ENCODE data around the gene WNT9B. TPM values are rescaled to one million over a fixed set of nuclear protein-coding genes. Genes with fewer than 3 reads are reported as not detected.
"Not testable (repeated sequence)": the region's sequence is repeated elsewhere in the genome, so short reads cannot be mapped to it uniquely, and the experiment has no call there.

The WNT9B gene
- total RNA-seq, 4 donors from 2014 or later = 0.27 to 0.59 TPM; not detected in 2

- TF ChIP-seq POLR2A (IDR thresholded peaks at IDR 0.05) = no peak
- no peak for TF ChIP-seq CTCF (IDR thresholded peaks at IDR 0.05)
- Histone ChIP-seq H3K36me3 (no peaks in the 10 kb centered on the region), H3K4me1 (no peaks in the 10 kb centered on the region), H3K4me3 (no peak overlapping the region), H3K27me3 (peaks cover 0 to 7% of the 10 kb centered on the region in 2 donors), H3K9me3 (no peaks in the 10 kb centered on the region), H3K27ac (no peak overlapping the region)
- intact Hi-C loops (cut with DNase I; ENCODE audit: low total_unique reads) = no loop called here
- DNase-seq = no peak
Observed at GRCh38 chr17:46837521-46837920, 13.9 kb upstream of the WNT9B start.

GRCh38 chr17:46839211-46839610 is 12.2 kb upstream of the WNT9B start:
- no peaks in the 10 kb centered on the region for H3K36me3 ChIP-seq
- no peak overlapping the region for H3K4me3 ChIP-seq
- intact Hi-C loops (cut with DNase I; ENCODE audit: low total_unique reads) = no loop called here
- TF ChIP-seq CTCF (IDR thresholded peaks at IDR 0.05) (no peak), POLR2A (IDR thresholded peaks at IDR 0.05) (no peak)
- H3K27me3 ChIP-seq = peaks cover 0 to 7% of the 10 kb centered on the region in 2 donors
- no peaks in the 10 kb centered on the region for H3K4me1 ChIP-seq
- no peak for DNase-seq
- no peak overlapping the region for H3K27ac ChIP-seq
- no peaks in the 10 kb centered on the region for H3K9me3 ChIP-seq

- H3K4me3 ChIP-seq; DNase-seq; intact Hi-C loops (cut with DNase I; ENCODE audit: low total_unique reads); H3K27ac ChIP-seq; H3K4me1 ChIP-seq; H3K9me3 ChIP-seq; H3K36me3 ChIP-seq; H3K27me3 ChIP-seq: not testable (repeated sequence)
Observed at GRCh38 chr17:46840596-46840995, 10.8 kb upstream of the WNT9B start.

GRCh38 chr17:46841561-46842379 is 9.6 kb upstream of the WNT9B start:
- DNase-seq = no peak
- Histone ChIP-seq H3K4me1 (no peaks in the 10 kb centered on the region), H3K4me3 (no peak overlapping the region), H3K27me3 (peaks cover 0 to 7% of the 10 kb centered on the region in 2 donors), H3K9me3 (no peaks in the 10 kb centered on the region), H3K27ac (no peak overlapping the region), H3K36me3 (no peaks in the 10 kb centered on the region)
- intact Hi-C loops (cut with DNase I; ENCODE audit: low total_unique reads) = no loop called here
- TF ChIP-seq CTCF (IDR thresholded peaks at IDR 0.05) (peak; percentile 22 to 64 (median 46)), POLR2A (IDR thresholded peaks at IDR 0.05) (no peak)

- intact Hi-C loops (cut with DNase I; ENCODE audit: low total_unique reads) = no loop called here
- Histone ChIP-seq H3K27me3 (peaks cover 0 to 7% of the 10 kb centered on the region in 2 donors), H3K9me3 (no peaks in the 10 kb centered on the region), H3K36me3 (no peaks in the 10 kb centered on the region), H3K4me1 (no peaks in the 10 kb centered on the region), H3K27ac (no peak overlapping the region), H3K4me3 (no peak overlapping the region)
- no peak for DNase-seq
- no peak for TF ChIP-seq POLR2A (IDR thresholded peaks at IDR 0.05)
- no peak for TF ChIP-seq CTCF (IDR thresholded peaks at IDR 0.05)
Observed at GRCh38 chr17:46842835-46843234, 8.5 kb upstream of the WNT9B start.

Measured in uterus (tissue), 4 donors.